Brain pericyte (primary cell): ENCODE data around the gene RITA1.
A peak's percentile ranks its signal among the peaks of the same experiment; 100 is the strongest.

ENCODE experiments used
- DNase-seq: peaks from one replicate; pipeline ENCODE4 v3.0.0-alpha.2; 2012; ENCODE audit warnings: low read depth, low spot score

Gene RITA1

GRCh38 chr12:113228394-113229028 is 43.0 kb downstream of the RITA1 start:
- DNase-seq = no peak

DNA sequence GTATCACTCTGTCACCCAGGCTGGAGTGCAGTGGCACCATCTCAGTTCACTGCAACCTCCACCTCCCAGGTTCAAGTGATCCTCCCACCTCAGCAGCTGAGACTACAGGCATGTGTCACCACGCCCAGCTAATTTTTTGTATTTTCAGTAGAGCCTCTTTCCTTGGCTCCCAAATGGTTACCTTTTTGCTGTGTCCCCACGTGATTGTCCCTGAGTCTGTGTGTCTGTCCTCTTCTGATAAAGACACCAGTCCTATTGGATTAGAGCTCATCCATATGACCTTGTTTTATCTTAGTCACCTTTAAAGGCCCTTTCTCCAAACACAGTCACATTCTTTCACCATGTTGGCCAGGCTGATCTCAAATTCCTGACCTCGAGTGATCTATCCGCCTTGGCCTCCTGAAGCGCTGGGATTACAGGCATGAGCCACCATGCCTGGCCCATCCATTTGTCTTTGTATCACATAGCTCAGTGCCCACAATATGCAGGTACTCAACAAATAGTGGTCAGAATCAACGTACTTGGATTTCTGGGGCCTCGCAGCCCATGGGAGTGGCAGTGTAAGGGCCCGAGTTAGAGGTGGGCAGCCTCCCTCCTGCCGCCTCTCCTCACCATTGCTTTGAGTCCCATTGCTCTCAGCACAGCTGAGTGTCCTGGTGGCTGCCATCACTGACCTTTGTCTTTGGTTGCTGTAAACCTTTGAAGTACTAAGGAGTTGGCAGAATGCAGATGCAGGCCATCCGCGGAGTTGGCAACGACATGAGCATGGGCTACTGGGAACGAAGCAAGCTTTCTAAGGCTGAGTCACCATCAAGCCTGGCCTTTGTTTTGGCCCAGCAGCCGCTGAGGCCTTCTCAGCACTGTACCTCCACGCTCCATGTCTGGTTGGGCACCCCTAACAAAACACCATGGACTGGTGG is 45.1 kb downstream of the RITA1 start:
- DNase-seq = no peak

DNA sequence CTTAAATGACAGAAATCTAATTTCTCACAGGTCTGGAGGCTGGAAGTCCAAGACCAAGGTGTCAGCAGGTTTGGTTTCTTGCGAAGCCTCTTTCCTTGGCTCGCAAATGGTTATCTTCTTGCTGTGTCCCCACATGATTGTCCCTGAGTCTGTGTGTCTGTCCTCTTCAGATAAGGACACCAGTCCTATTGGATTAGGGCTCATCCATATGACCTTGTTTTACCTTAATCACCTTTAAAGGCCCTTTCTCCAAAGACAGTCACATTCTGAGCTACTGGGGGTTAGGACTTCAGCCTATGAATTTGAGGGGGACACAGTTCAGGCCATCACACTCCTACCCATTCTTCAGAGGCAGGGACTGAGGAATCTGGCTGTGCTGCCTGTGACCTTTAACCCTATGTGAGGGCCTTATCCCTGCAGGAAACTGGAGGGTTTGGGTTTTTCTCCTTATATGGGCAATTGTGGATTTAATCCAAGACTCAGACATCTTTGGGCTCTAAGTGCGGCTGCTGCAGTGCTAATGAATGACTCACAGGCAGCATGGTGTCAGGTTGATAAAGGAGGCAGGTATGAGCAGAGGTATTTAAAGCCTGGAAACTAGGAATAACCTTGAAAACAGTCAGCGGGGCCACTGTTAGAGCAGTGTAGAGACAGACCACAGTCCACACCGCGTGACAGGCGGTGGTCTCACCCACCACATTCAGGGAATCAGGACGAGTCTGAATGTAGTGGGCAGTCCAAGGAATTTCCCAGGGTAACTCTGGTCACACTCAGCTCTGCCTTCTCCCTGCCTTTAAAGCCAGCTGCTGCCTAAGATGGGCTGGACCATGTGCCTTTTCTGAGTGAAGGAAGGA is 45.9 kb downstream of the RITA1 start:
- DNase-seq = no peak

DNA sequence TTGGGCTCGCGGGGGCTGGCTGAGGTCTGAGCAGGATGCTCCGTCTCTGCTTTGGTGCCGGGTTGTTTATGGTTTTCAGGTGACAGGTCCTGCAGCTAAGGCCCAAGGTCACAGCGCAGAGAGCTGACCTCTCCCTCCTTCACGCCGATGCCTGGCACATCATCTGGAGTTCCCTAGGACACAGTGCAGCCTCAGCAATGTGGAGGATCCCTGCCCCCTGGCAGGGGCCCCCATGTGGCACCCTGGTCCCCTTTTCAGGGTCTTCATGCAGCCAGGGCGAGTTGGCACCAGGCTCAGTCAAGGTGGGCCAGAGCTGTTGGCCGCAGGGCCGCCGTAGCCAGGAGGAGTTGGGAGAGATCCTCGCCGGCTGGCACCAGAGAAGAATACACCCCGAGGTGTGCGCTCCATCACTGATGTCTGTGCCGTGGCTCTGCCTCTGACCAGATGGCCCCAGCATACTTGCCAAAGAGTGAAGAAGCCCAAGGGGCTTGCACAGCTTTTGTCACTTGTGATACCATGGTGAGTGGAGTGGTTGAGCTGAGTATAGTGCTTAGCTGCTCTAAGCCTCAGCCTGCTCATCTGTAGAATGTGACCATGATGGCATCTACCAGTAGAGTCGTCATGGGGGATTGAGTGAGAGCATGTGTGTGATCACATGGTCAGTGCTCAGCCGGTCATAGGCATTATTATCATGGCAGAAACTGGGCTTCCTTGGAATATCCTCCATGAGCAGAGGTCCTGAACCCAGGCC is 46.7 kb downstream of the RITA1 start:
- DNase-seq = no peak

GRCh38 chr12:113232840-113233585 is 47.5 kb downstream of the RITA1 start:
- DNase-seq = peak; percentile 71

DNA sequence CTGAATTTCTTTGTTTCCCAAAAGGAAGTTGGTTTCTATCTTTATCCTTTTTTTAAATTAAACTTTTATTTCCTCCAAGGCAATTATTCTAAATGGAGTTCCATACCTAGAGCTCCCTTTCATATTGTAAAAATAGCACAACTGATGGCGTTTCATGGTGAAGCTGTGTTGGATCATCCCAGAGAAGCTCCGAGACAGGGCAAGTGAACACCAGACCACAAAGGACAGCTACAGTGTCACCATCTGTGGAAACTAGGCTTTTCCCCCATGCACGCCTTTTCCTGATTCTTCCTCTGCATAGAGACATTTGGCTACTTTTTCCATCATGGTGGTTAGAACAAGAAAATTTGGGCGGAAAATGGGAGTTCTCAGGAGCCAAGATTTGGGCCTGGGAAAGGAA is 48.4 kb downstream of the RITA1 start:
- DNase-seq = no peak

- no peak for DNase-seq
Observed at GRCh38 chr12:113234483-113234882, 49.0 kb downstream of the RITA1 start.

DNA sequence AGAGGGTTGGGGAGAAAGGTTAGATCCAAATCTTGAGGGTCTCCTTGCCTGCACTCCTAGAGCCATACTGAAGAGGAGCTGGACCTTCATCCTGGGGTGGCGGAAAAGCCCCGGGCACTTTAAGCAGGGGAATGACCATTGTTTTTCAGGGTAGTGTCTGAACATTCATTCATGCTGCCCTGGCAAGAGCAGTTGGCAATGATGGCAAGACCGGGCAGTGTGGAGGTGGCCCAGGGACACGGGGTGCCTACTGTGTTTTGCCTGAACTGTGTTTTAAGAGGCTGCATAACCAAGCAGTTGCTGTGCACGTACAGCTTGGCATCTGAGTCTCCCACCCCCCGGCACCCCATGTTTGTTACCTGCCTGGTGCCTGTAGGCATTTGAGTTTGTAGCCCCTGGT is 50.5 kb downstream of the RITA1 start:
- no peak for DNase-seq

DNA sequence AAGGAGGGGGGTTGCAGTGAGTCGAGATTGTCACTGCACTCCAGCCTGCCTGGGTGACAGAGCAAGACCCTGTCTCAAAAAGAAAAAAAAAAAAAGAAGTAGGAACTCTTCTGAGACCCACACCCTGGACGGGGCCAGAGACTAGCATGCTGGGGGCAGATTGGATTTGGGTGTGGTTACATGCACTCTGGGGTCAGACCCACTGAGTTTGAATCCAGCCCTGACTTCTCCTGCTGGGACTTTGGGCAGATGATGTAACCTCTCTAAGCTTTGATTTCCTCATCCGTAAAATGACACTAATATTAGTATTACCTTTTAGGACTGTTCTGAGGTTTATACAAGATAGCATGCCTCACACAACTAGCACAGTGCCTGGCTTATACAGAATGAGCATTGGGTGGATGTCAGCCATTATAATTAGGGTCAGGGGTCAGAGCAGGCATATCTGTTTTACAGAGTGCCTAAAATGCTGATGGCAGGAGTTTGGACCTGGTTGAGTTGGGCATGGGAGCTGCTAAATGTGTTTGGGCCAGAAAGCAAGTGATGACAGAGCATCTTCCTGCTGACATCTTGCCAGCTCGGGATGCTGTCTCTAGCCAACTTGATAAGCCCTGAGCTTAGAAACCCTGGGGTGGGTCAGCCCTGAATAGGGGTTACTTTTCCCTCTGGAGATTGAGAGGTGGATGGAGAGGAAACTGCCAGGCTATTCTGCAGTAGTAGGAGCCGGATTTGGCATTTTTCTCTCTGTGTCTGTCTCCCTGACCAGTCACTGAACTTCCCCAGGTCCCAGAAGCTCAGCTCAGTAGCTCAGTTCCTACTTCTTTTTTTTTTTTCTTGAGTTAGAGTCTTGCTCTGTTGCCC is 51.2 kb downstream of the RITA1 start:
- no peak for DNase-seq

- no peak for DNase-seq
Observed at GRCh38 chr12:113237748-113238147, 52.2 kb downstream of the RITA1 start.

GRCh38 chr12:113238309-113238708 is 52.8 kb downstream of the RITA1 start:
- DNase-seq = no peak

GRCh38 chr12:113239288-113239771 is 53.8 kb downstream of the RITA1 start:
- DNase-seq = no peak

DNA sequence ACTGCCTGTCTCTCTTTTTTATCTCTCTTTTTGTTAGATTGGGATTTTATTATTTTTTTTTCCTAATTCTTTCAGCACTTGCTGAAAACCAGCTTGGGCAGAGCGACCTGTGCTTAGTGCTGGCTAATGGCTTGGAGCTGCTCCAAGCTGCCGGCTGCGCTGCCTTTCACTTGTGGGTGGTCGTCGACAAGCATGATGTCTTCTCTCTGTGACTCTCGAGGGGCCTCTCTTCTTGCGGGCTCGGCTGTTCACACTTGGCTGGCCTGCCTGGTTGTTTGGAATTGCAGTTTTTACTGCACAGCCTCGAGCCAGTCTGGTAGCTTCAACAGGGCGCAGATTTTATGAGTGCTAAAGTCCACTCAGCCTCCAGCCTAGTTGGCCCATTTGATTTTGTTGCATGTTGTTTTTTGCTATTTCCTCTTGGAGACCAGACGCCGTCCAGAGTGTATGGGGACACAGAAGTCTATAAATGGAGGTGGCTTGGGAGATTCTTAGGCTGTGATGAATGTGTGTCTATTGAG is 54.4 kb downstream of the RITA1 start:
- no peak for DNase-seq

DNA sequence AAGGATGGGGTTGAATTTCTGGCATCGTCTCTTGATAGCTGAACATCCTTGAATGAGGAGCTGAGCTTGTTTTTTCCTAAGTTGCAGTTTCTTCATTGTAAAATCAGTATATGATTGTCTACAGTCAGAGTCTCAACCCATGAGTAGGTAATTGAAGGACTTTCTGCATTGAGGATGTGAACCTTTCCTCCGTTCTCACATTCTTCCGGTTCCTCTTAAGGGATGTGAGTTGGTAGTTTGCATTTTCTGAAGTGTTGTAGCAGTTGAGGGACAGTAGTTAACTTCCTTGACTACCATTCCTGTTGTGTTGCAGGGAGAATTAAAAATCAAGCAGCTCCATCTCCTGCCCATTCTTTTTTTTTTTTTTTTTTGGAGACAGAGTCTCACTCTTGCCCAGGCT is 54.9 kb downstream of the RITA1 start:
- DNase-seq = no peak

GRCh38 chr12:113241191-113242025 is 55.9 kb downstream of the RITA1 start:
- DNase-seq = no peak
